Muscle of leg (tissue), 11 donors: ENCODE data around the gene COQ9. TPM values are rescaled to one million over a fixed set of nuclear protein-coding genes. Genes with fewer than 3 reads are reported as not detected.

ENCODE experiments used
- DNase-seq: peaks from one replicate; pipeline ENCODE4 v3.0.0; 2013
- H3K27ac ChIP-seq: one replicate; pipeline ENCODE4 v1.5.1; 2013; ENCODE audit warnings: mild to moderate bottlenecking, low read length, control low read depth
- H3K27me3 ChIP-seq: one replicate; pipeline ENCODE4 v1.6.1; 2013; ENCODE audit warnings: low read length; ENCODE audit not compliant: control insufficient read depth, insufficient read depth
- H3K36me3 ChIP-seq: one replicate; pipeline ENCODE4 v1.6.1; 2013; ENCODE audit warnings: low read length; ENCODE audit not compliant: control insufficient read depth, insufficient read depth
- H3K4me1 ChIP-seq: one replicate; pipeline ENCODE4 v1.6.1; 2013; ENCODE audit warnings: low read length; ENCODE audit not compliant: control insufficient read depth, insufficient read depth
- H3K4me3 ChIP-seq: one replicate; pipeline ENCODE4 v1.5.1; 2013; ENCODE audit warnings: low read length, control low read depth
- H3K9me3 ChIP-seq: replicated peaks from 2 replicates; pipeline ENCODE4 v1.6.1; 2013; ENCODE audit warnings: low read depth, low read length; ENCODE audit not compliant: control insufficient read depth
- WGBS: methylation state at CpG from one replicate; pipeline ENCODE4 v1.1.5; 2013; ENCODE audit warnings: missing lambda C conversion rate; ENCODE audit not compliant: insufficient coverage; 5-methylcytosine and 5-hydroxymethylcytosine counted together
- polyA plus RNA-seq, 8 donors: library from polyadenylated mRNA; unstranded; fragments of 120-200 nt; gene quantifications; one replicate each; pipeline versions ENCODE4 v1.2.1 to v1.2.3, GENCODE V29; 2013; ENCODE audit warnings: inconsistent platforms in 1 of 8, low replicate concordance in 1 of 8; ENCODE audit not compliant: insufficient read length in 8 of 8, insufficient read depth in 1 of 8
- total RNA-seq: library from RNA; stranded (reverse); fragments of 120-200 nt; gene quantifications from one replicate; pipeline ENCODE4 v1.2.4, GENCODE V29; 2013

COQ9 gene
- total and polyA plus RNA-seq, 9 donors, result 57.0 to 75.0 (median 67.4) TPM

- no peak overlapping the region for H3K27ac ChIP-seq
- 81% methylated on average over 3 of the region's 3 CpGs for WGBS
Measured at GRCh38 chr16:57444711-57445110, 2.6 kb upstream of the COQ9 start.

GRCh38 chr16:57445510-57445909 lies 1.8 kb upstream of the COQ9 start:
- Histone ChIP-seq H3K4me1 (peaks cover 10% of the 10 kb centered on the region), H3K27me3 (no peaks in the 10 kb centered on the region), H3K36me3 (peaks cover 7% of the 10 kb centered on the region), H3K4me3 (no peak overlapping the region), H3K27ac (no peak overlapping the region), H3K9me3 (peaks cover 2% of the 10 kb centered on the region)
- no CpG with 5 or more reads among the region's 2 CpGs for WGBS
- DNase-seq, result no peak

More at GRCh38 chr16:57444711-57445110, 2.6 kb upstream of the COQ9 start:
- H3K4me3 ChIP-seq, result no peak overlapping the region
- H3K9me3 ChIP-seq, result peaks cover 3% of the 10 kb centered on the region
- no peak for DNase-seq
- H3K36me3 ChIP-seq, result peaks cover 14% of the 10 kb centered on the region
- H3K27me3 ChIP-seq, result no peaks in the 10 kb centered on the region
- peaks cover 10% of the 10 kb centered on the region for H3K4me1 ChIP-seq

GRCh38 chr16:57446531-57447185 lies 621 bp upstream of the COQ9 start:
- Histone ChIP-seq H3K36me3 (peaks cover 12% of the 10 kb centered on the region), H3K27ac (peak overlapping the region; percentile 93), H3K4me3 (peak overlapping the region; percentile 99), H3K27me3 (no peaks in the 10 kb centered on the region), H3K4me1 (peaks cover 10% of the 10 kb centered on the region), H3K9me3 (no peaks in the 10 kb centered on the region)
- under 1% methylated on average over 27 of the region's 28 CpGs for WGBS
- peak; percentile 59 for DNase-seq

- WGBS, result 90% methylated on average over 4 of the region's 10 CpGs
- H3K4me3 ChIP-seq, result no peak overlapping the region
- H3K27me3 ChIP-seq, result no peaks in the 10 kb centered on the region
- H3K27ac ChIP-seq, result no peak overlapping the region
- peaks cover 2% of the 10 kb centered on the region for H3K4me1 ChIP-seq
- H3K36me3 ChIP-seq, result peaks cover 59% of the 10 kb centered on the region
- no peak for DNase-seq
- H3K9me3 ChIP-seq, result no peaks in the 10 kb centered on the region
Measured at GRCh38 chr16:57452021-57452420, 4.7 kb downstream of the COQ9 start.

GRCh38 chr16:57462209-57462977 lies 15.1 kb downstream of the COQ9 start, which contains the start of gene POLR2C:
TSS of gene POLR2C (plus strand) at chr16:57462679. CDS start at chr16:57462725, 46 bp downstream.
- Histone ChIP-seq H3K9me3 (no peaks in the 10 kb centered on the region), H3K4me3 (peak within 1 kb of the TSS; percentile 89), H3K4me1 (peaks cover 12% of the 10 kb centered on the region), H3K27ac (peak within 1 kb of the TSS; percentile 42), H3K36me3 (peaks cover 79% of the 10 kb centered on the region), H3K27me3 (no peaks in the 10 kb centered on the region)
- WGBS, result under 1% methylated on average over 26 of the region's 47 CpGs
- peak; percentile 93 for DNase-seq

GRCh38 chr16:57462978-57463362 lies 15.7 kb downstream of the COQ9 start:
- whole genome bisulfite sequencing, result no CpG with 5 or more reads among the region's 16 CpGs
- DNase-seq, result no peak
- no peaks in the 10 kb centered on the region for H3K27me3 ChIP-seq
- H3K36me3 ChIP-seq, result peaks cover 76% of the 10 kb centered on the region
- H3K27ac ChIP-seq, result no peak overlapping the region
- no peaks in the 10 kb centered on the region for H3K9me3 ChIP-seq
- peaks cover 12% of the 10 kb centered on the region for H3K4me1 ChIP-seq
- H3K4me3 ChIP-seq, result peak overlapping the region; percentile 89

- Histone ChIP-seq H3K27ac (no peak overlapping the region), H3K36me3 (peaks cover 75% of the 10 kb centered on the region), H3K27me3 (no peaks in the 10 kb centered on the region), H3K9me3 (no peaks in the 10 kb centered on the region), H3K4me1 (peaks cover 12% of the 10 kb centered on the region), H3K4me3 (no peak overlapping the region)
- no peak for DNase-seq
- no CpG with 5 or more reads among the region's 2 CpGs for WGBS
Measured at GRCh38 chr16:57464523-57464922, 17.2 kb downstream of the COQ9 start.

- no CpG with 5 or more reads among the region's 2 CpGs for WGBS
- H3K9me3 ChIP-seq, result no peaks in the 10 kb centered on the region
- H3K27ac ChIP-seq, result no peak overlapping the region
- no peak overlapping the region for H3K4me3 ChIP-seq
- H3K27me3 ChIP-seq, result no peaks in the 10 kb centered on the region
- H3K4me1 ChIP-seq, result peaks cover 19% of the 10 kb centered on the region
- DNase-seq, result no peak
- peaks cover 87% of the 10 kb centered on the region for H3K36me3 ChIP-seq
Measured at GRCh38 chr16:57468346-57468745, 21.1 kb downstream of the COQ9 start.

GRCh38 chr16:57469046-57469445 lies 21.8 kb downstream of the COQ9 start:
- H3K9me3 ChIP-seq, result no peaks in the 10 kb centered on the region
- no peaks in the 10 kb centered on the region for H3K27me3 ChIP-seq
- peaks cover 83% of the 10 kb centered on the region for H3K36me3 ChIP-seq
- H3K4me3 ChIP-seq, result no peak overlapping the region
- WGBS, result 81% methylated on average over 11 of the region's 11 CpGs
- H3K27ac ChIP-seq, result no peak overlapping the region
- no peak for DNase-seq
- peaks cover 12% of the 10 kb centered on the region for H3K4me1 ChIP-seq

- no peak for DNase-seq
- no peaks in the 10 kb centered on the region for H3K9me3 ChIP-seq
- H3K27me3 ChIP-seq, result no peaks in the 10 kb centered on the region
- no peak overlapping the region for H3K27ac ChIP-seq
- no peak overlapping the region for H3K4me3 ChIP-seq
- WGBS, result 62% methylated on average over 4 of the region's 9 CpGs
- peaks cover 10% of the 10 kb centered on the region for H3K4me1 ChIP-seq
- peaks cover 80% of the 10 kb centered on the region for H3K36me3 ChIP-seq
Measured at GRCh38 chr16:57469917-57470470, 22.7 kb downstream of the COQ9 start.
